Endodermal cell (in vitro differentiated cells): ENCODE results near the gene ZNF462. TPM values are rescaled to one million over a fixed set of nuclear protein-coding genes. Genes with fewer than 3 reads are reported as not detected.

ENCODE experiments used
- DNase-seq: peaks from one replicate; pipeline ENCODE4 v3.0.0-alpha.2; 2017
- H3K27ac ChIP-seq: 2 replicates; pipeline ENCODE4 v1.5.1; 2013; ENCODE audit warnings: mild to moderate bottlenecking, low read depth, low read length, moderate library complexity
- H3K27me3 ChIP-seq: 2 replicates; pipeline ENCODE4 v1.6.1; 2013; ENCODE audit warnings: mild to moderate bottlenecking, low read length, moderate library complexity; ENCODE audit not compliant: insufficient read depth, control insufficient read depth, poor library complexity, severe bottlenecking
- H3K36me3 ChIP-seq: 2 replicates; pipeline ENCODE4 v1.7.0; 2013; ENCODE audit warnings: mild to moderate bottlenecking, low read length, moderate library complexity; ENCODE audit not compliant: control insufficient read depth, insufficient read depth
- H3K4me1 ChIP-seq: one replicate; pipeline ENCODE4 v1.7.0; 2013; ENCODE audit warnings: low read length; ENCODE audit not compliant: control insufficient read depth, insufficient read depth
- H3K4me3 ChIP-seq: 2 replicates; pipeline ENCODE4 v1.5.1; 2013; ENCODE audit warnings: mild to moderate bottlenecking, low read length, moderate library complexity
- H3K9ac ChIP-seq: 2 replicates; pipeline ENCODE4 v1.6.1; 2013; ENCODE audit warnings: mild to moderate bottlenecking, low read length, moderate library complexity; ENCODE audit not compliant: poor library complexity, severe bottlenecking; ENCODE audit errors: extremely low read depth
- H3K9me3 ChIP-seq: 2 replicates; pipeline ENCODE4 v1.6.1; 2013; ENCODE audit warnings: mild to moderate bottlenecking, low read length, moderate library complexity; ENCODE audit not compliant: control insufficient read depth
- H3K27ac Mint-ChIP-seq: 2 replicates; pipeline ENCODE4 v1.8.0; 2020; ENCODE audit warnings: mixed read lengths
- H3K27me3 Mint-ChIP-seq: 2 replicates; pipeline ENCODE4 v1.8.0; 2021; ENCODE audit warnings: mild to moderate bottlenecking, mixed read lengths; ENCODE audit not compliant: insufficient read depth
- H3K36me3 Mint-ChIP-seq: 2 replicates; pipeline ENCODE4 v1.8.0; 2020; ENCODE audit warnings: low read depth, mixed read lengths
- H3K4me1 Mint-ChIP-seq: 2 replicates; pipeline ENCODE4 v1.8.0; 2020; ENCODE audit warnings: mixed read lengths
- H3K4me3 Mint-ChIP-seq: 2 replicates; pipeline ENCODE4 v1.8.0; 2020; ENCODE audit warnings: mild to moderate bottlenecking, moderate library complexity, mixed read lengths
- H3K9me3 Mint-ChIP-seq: 2 replicates; pipeline ENCODE4 v1.8.0; 2020; ENCODE audit warnings: mild to moderate bottlenecking, mixed read lengths
- CTCF ChIP-seq: fragments of 200-600 bp; sonication (generic); conservative IDR thresholded peaks from 2 replicates; pipeline ENCODE4 v1.5.0; 2021; ENCODE audit warnings: antibody characterized with exemption, mild to moderate bottlenecking
- WGBS, 2 experiments: methylation state at CpG; one replicate each; pipeline versions ENCODE4 v1.1.5 to v1.1.7; 2013; ENCODE audit warnings: missing lambda C conversion rate in 2 of 2, mixed read lengths in 1 of 2; ENCODE audit not compliant: insufficient coverage in 1 of 2, insufficient read length in 1 of 2; 5-methylcytosine and 5-hydroxymethylcytosine counted together
- long read RNA-seq, 4 experiments: library from polyadenylated mRNA in 2 of 4; library from RNA in 1 of 4; library from capped mRNA in 1 of 4; stranded (forward) in 3 of 4; unstranded in 1 of 4; transcript quantifications; one replicate each; pipeline ENCODE4 v2.0.0, GENCODE V29; 2020 to 2021; ENCODE audit warnings: inconsistent platforms in 1 of 4
- polyA plus RNA-seq, 2 experiments: library from polyadenylated mRNA; stranded (reverse); fragments of 50-300 nt; gene quantifications; one replicate each; pipeline ENCODE4 v1.2.3, GENCODE V29; 2013
- total RNA-seq, 2 donors: library from RNA; stranded (reverse); fragmentation: NEBNext Ultra II Directional in 1 of 2; extraction: Animal tissue kit (Norgen Biotek cat#: 25700) in 1 of 2; gene quantifications; 2 replicates in 1 of 2; 3 replicates in 1 of 2; pipeline ENCODE4 v1.2.1, GENCODE V29; 2021

ZNF462 gene
- total RNA-seq = 10 to 100 TPM; 68.2 to 88.4 TPM
- 37.8 TPM for polyA plus RNA-seq (2013, experiment 1 of 2)
- 41.0 TPM for polyA plus RNA-seq (2013, experiment 2 of 2)
- long read RNA-seq, experiment 1, partial matches to known transcripts = 1 of 2 reads
- long read RNA-seq, experiment 1, other reads (novel, unspliced or antisense) = 1 of 2 reads
- long read RNA-seq, experiment 2, partial matches to known transcripts = 3 of 4 reads
- long read RNA-seq, experiment 2, other reads (novel, unspliced or antisense) = 1 of 4 reads
- long read RNA-seq, experiment 3, full-length matches to known transcripts = 7 of 27 reads
- long read RNA-seq, experiment 3, partial matches to known transcripts = 11 of 27 reads
- long read RNA-seq, experiment 3, other reads (novel, unspliced or antisense) = 9 of 27 reads
- long read RNA-seq, experiment 4, partial matches to known transcripts = 0 of 11 reads
- long read RNA-seq, experiment 4, other reads (novel, unspliced or antisense) = 11 of 11 reads

- peaks cover 39% of the 10 kb centered on the region for H3K4me1 Mint-ChIP-seq
- H3K9me3 Mint-ChIP-seq = no peaks in the 10 kb centered on the region
- peak within 1 kb of the TSS; percentile 56 for H3K9ac ChIP-seq
- H3K27me3 Mint-ChIP-seq = peaks cover 14% of the 10 kb centered on the region
- TF ChIP-seq CTCF = no peak
- peaks cover 5% of the 10 kb centered on the region for H3K36me3 Mint-ChIP-seq
- 0% methylated on average over 2 to 28 of the region's 33 CpGs for WGBS, 2 experiments
- H3K4me3 Mint-ChIP-seq = peak within 1 kb of the TSS; percentile 92
- DNase-seq = peak; percentile 82
- peak within 1 kb of the TSS; percentile 97 for H3K4me3 ChIP-seq
- no peaks in the 10 kb centered on the region for H3K9me3 ChIP-seq
- H3K27ac Mint-ChIP-seq = peak within 1 kb of the TSS; percentile 92
- H3K27ac ChIP-seq = peak within 1 kb of the TSS; percentile 86
- peaks cover 17% of the 10 kb centered on the region for H3K27me3 ChIP-seq
- no peaks in the 10 kb centered on the region for H3K36me3 ChIP-seq
- peaks cover 11% of the 10 kb centered on the region for H3K4me1 ChIP-seq
Observed at GRCh38 chr9:106862821-106863720, at the start of gene ZNF462. Gene ZNF462 (plus strand): TSS chr9:106863166. CDS start chr9:106923384, 60,218 bp downstream.

- H3K27me3 Mint-ChIP-seq = no peaks in the 10 kb centered on the region
- peaks cover 24% of the 10 kb centered on the region for H3K9me3 Mint-ChIP-seq
- 92% methylated on average over 2 of the region's 2 CpGs; no CpG with 5 or more reads in 1 of the 2 experiments for WGBS, 2 experiments
- H3K36me3 Mint-ChIP-seq = peaks cover 2% of the 10 kb centered on the region
- H3K4me3 ChIP-seq = no peak overlapping the region
- TF ChIP-seq CTCF = no peak
- no peak overlapping the region for H3K27ac ChIP-seq
- no peak for DNase-seq
- no peak overlapping the region for H3K9ac ChIP-seq
- no peaks in the 10 kb centered on the region for H3K36me3 ChIP-seq
- H3K27ac Mint-ChIP-seq = no peak overlapping the region
- no peak overlapping the region for H3K4me3 Mint-ChIP-seq
- H3K4me1 Mint-ChIP-seq = no peaks in the 10 kb centered on the region
- no peaks in the 10 kb centered on the region for H3K27me3 ChIP-seq
- H3K4me1 ChIP-seq = no peaks in the 10 kb centered on the region
- no peaks in the 10 kb centered on the region for H3K9me3 ChIP-seq
Observed at GRCh38 chr9:106816524-106816923, 46.4 kb upstream of the ZNF462 start.

- H3K9me3 Mint-ChIP-seq = peaks cover 16% of the 10 kb centered on the region
- H3K4me1 Mint-ChIP-seq = no peaks in the 10 kb centered on the region
- no peaks in the 10 kb centered on the region for H3K27me3 Mint-ChIP-seq
- H3K27ac Mint-ChIP-seq = no peak overlapping the region
- WGBS, 2 experiments = 93 to 95% methylated on average over 4 to 5 of the region's 5 CpGs
- Histone ChIP-seq H3K27ac (no peak overlapping the region), H3K4me3 (no peak overlapping the region), H3K27me3 (no peaks in the 10 kb centered on the region), H3K9ac (no peak overlapping the region), H3K4me1 (no peaks in the 10 kb centered on the region), H3K36me3 (no peaks in the 10 kb centered on the region), H3K9me3 (no peaks in the 10 kb centered on the region)
- TF ChIP-seq CTCF = no peak
- H3K36me3 Mint-ChIP-seq = peaks cover 2% of the 10 kb centered on the region
- no peak overlapping the region for H3K4me3 Mint-ChIP-seq
- no peak for DNase-seq
Observed at GRCh38 chr9:106818034-106818433, 44.9 kb upstream of the ZNF462 start.
